Activated CD8-positive, alpha-beta T cell treated with anti-CD3 and anti-CD28 coated beads for 36 hours (primary cell): ENCODE data around the gene SIGLEC9. TPM values are rescaled to one million over a fixed set of nuclear protein-coding genes. Genes with fewer than 3 reads are reported as not detected.

Experiments
- ATAC-seq: fragments of 200-7000 bp; cut with Tn5 transposase; one replicate; pipeline ENCODE4 v1.10.0; 2021; ENCODE audit warnings: mild to moderate bottlenecking, moderate library complexity
- CTCF ChIA-PET: fragments of 350-600 bp; sonication (Branson Sonifier 250); formaldehyde crosslinking; loops from one replicate; lab custom pipeline; 2021; ENCODE audit warnings: antibody characterized with exemption; lab: Charles Lee
- POLR2A ChIA-PET: fragments of 350-600 bp; sonication (Branson Sonifier 250); formaldehyde crosslinking; loops from one replicate; lab custom pipeline; 2021; ENCODE audit warnings: antibody characterized with exemption; lab: Charles Lee
- DNase-seq: peaks from one replicate; pipeline ENCODE4 v3.0.0-alpha.2; 2020
- H3K27ac Mint-ChIP-seq: one replicate; pipeline ENCODE4 v1.8.0; 2021; ENCODE audit warnings: mild to moderate bottlenecking, mixed read lengths
- H3K27me3 Mint-ChIP-seq: one replicate; pipeline ENCODE4 v1.8.0; 2021; ENCODE audit warnings: mixed read lengths
- H3K36me3 Mint-ChIP-seq: one replicate; pipeline ENCODE4 v1.8.0; 2021; ENCODE audit warnings: low read depth, mixed read lengths
- H3K4me1 Mint-ChIP-seq: one replicate; pipeline ENCODE4 v1.8.0; 2021; ENCODE audit warnings: low read depth, mixed read lengths
- H3K4me3 Mint-ChIP-seq: one replicate; pipeline ENCODE4 v1.8.0; 2021; ENCODE audit warnings: mild to moderate bottlenecking, moderate library complexity, mixed read lengths
- H3K9me3 Mint-ChIP-seq: one replicate; pipeline ENCODE4 v1.8.0; 2021; ENCODE audit warnings: mixed read lengths
- CTCF ChIP-seq: fragments of 200-600 bp; IDR thresholded peaks from one replicate; pipeline ENCODE4 v1.8.0; 2022; ENCODE audit warnings: antibody characterized with exemption, mild to moderate bottlenecking
- intact Hi-C: fragments of 100-400 bp; cut with micrococcal nuclease; formaldehyde crosslinking; loops from one replicate; pipeline ENCODE4 v1.10.0; 2022
- total RNA-seq, 2 experiments: library from RNA; stranded (reverse); gene quantifications; one replicate each; pipeline ENCODE4 v1.2.3, GENCODE V29; 2021

Gene SIGLEC9
- total RNA-seq: under 1 TPM; 0.40 to 0.65 TPM

- no peaks in the 10 kb centered on the region for H3K9me3 Mint-ChIP-seq
- peaks cover 71% of the 10 kb centered on the region for H3K4me1 Mint-ChIP-seq
- H3K27me3 Mint-ChIP-seq: no peaks in the 10 kb centered on the region
- ChIA-PET CTCF (interaction anchor here (1.2 to 1.4 kb wide), 3 partner anchors 10 to 135 kb away, joined by 3 to 4 read pairs (median 4); no protein-coding TSS in a partner anchor), POLR2A (interaction anchor here (1.0 to 1.2 kb wide), 2 partner anchors 11 to 28 kb away, joined by 3 read pairs; no protein-coding TSS in a partner anchor)
- TF ChIP-seq CTCF: no peak
- intact Hi-C loops: no loop called here
- H3K4me3 Mint-ChIP-seq: peak within 1 kb of the TSS; percentile 39
- peaks cover 2% of the 10 kb centered on the region for H3K36me3 Mint-ChIP-seq
- ATAC-seq: no peak
- DNase-seq: no peak
- peak within 1 kb of the TSS; percentile 88 for H3K27ac Mint-ChIP-seq
These were observed at the start of gene SIGLEC9 for GRCh38 chr19:51124729-51125128. Gene SIGLEC9, plus strand, starts transcription at chr19:51124906. Its CDS starts 69 bp downstream, at chr19:51124975.

DNA sequence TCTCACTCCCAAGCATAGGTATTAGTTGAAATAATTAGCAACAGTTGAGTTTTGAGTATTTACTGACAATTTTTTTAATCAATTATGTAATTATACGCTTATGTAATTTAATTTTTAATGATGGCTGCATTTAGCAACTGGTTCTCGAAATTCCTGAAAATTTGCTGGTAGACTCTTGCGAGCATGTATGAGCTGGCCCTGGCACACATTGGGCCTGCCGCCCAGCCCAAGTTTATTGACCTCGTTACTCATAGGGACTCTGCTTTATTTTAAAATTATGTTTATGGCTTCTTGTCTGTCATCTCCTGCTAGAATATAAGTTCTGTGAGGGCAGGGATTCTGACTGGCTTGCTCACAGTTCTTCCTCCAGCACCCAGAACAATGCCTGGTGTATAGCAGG, 48.7 kb upstream of the SIGLEC9 start:
- Mint-ChIP-seq H3K4me3 (no peak overlapping the region), H3K4me1 (no peaks in the 10 kb centered on the region), H3K9me3 (peaks cover 3% of the 10 kb centered on the region), H3K27me3 (no peaks in the 10 kb centered on the region), H3K36me3 (no peaks in the 10 kb centered on the region), H3K27ac (no peak overlapping the region)
- no peak for TF ChIP-seq CTCF
- ATAC-seq (no peak), DNase-seq (no peak)
- intact Hi-C loops: no loop called here
- POLR2A ChIA-PET: no interaction called here
- CTCF ChIA-PET: no interaction called here

- no peak overlapping the region for H3K4me3 Mint-ChIP-seq
- H3K9me3 Mint-ChIP-seq: peaks cover 3% of the 10 kb centered on the region
- DNase-seq: no peak
- TF ChIP-seq CTCF: no peak
- ChIA-PET POLR2A (no interaction called here), CTCF (no interaction called here)
- no peaks in the 10 kb centered on the region for H3K36me3 Mint-ChIP-seq
- no peak for ATAC-seq
- H3K27ac Mint-ChIP-seq: no peak overlapping the region
- no peaks in the 10 kb centered on the region for H3K4me1 Mint-ChIP-seq
- intact Hi-C loops: no loop called here
- no peaks in the 10 kb centered on the region for H3K27me3 Mint-ChIP-seq
These were observed 48.0 kb upstream of the SIGLEC9 start for GRCh38 chr19:51076631-51077213.

DNA sequence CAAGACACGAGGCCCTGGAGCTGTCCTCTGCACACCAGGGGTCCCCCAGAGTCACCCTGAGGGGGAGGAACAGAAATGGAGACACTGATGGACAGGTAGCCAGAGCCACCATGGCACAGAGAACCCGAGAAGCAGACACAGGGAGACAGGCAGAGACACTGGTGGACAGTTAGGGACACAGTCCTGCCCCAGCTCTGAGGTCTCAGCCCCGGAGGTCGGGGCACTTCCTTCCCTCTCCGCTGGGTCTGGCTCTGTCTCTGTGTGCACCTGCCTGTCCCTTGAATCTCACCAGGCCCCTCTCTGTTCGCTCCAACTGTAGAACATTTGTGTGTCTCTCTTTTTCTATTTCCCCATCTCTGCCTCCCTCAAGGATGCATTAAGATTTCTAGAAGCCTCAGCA, 46.6 kb upstream of the SIGLEC9 start:
- DNase-seq: no peak
- no peak for TF ChIP-seq CTCF
- H3K9me3 Mint-ChIP-seq: peaks cover 3% of the 10 kb centered on the region
- H3K27ac Mint-ChIP-seq: no peak overlapping the region
- no peak for ATAC-seq
- CTCF ChIA-PET: no interaction called here
- H3K4me3 Mint-ChIP-seq: no peak overlapping the region
- no peaks in the 10 kb centered on the region for H3K36me3 Mint-ChIP-seq
- intact Hi-C loops: no loop called here
- no peaks in the 10 kb centered on the region for H3K4me1 Mint-ChIP-seq
- POLR2A ChIA-PET: no interaction called here
- peaks cover under 1% of the 10 kb centered on the region for H3K27me3 Mint-ChIP-seq

DNA sequence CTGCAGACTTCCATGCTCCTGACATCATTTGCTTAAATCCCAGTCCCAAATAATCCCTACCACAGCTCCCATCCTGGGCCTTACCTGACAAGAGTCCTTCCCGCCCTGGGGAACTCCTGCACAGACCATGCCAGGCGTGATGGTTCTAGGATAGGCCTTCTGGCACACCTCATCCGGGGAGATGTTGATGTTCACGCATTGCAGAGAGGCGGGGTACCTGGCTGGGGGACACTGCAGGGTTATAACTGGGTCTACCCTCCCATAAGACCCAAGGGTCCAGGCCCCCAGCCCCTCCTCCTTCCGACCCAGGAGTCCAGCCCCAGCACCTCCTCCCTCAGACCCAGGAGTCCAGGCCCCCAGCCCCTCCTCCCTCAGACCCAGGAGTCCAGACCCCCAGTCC, 46.0 kb upstream of the SIGLEC9 start:
- Mint-ChIP-seq H3K9me3 (no peaks in the 10 kb centered on the region), H3K4me3 (no peak overlapping the region), H3K27me3 (peaks cover 5% of the 10 kb centered on the region), H3K36me3 (no peaks in the 10 kb centered on the region), H3K27ac (no peak overlapping the region), H3K4me1 (no peaks in the 10 kb centered on the region)
- CTCF ChIA-PET: no interaction called here
- ATAC-seq: no peak
- intact Hi-C loops: no loop called here
- no peak for TF ChIP-seq CTCF
- DNase-seq: no peak
- POLR2A ChIA-PET: no interaction called here
